Measurements from ENCODE around the gene CBFA2T3. TPM values are rescaled to one million over a fixed set of nuclear protein-coding genes. Genes with fewer than 3 reads are reported as not detected.

The CBFA2T3 gene
- total and polyA plus RNA-seq, 2 donors (not counting 1 experiment from before 2014, with no cell fraction given), result 40.8 to 58.3 TPM

GRCh38 chr16:88920618-88921590 lies 56.1 kb downstream of the CBFA2T3 start:
- intact Hi-C loops (cut with micrococcal nuclease), result loop anchor here (2.0 to 5.0 kb wide), 2 partner anchors 64 to 196 kb away; partner anchors contain the start of genes GALNS and TRAPPC2L
- H3K9me3 Mint-ChIP-seq (ENCODE audit: insufficient read depth), result no peaks in the 10 kb centered on the region
- H4K20me1 ChIP-seq (ENCODE audit: control insufficient read depth, insufficient read depth, low read length, poor library complexity, severe bottlenecking), result peaks cover 91% of the 10 kb centered on the region
- no peaks in the 10 kb centered on the region for H3K9me3 ChIP-seq (ENCODE audit: control extremely low read depth in 1 of 3, control insufficient read depth in 2 of 3, insufficient read depth in 1 of 3, low read length in 2 of 3)
- no peaks in the 10 kb centered on the region for H3K27me3 Mint-ChIP-seq
- H3K9ac ChIP-seq (ENCODE audit: low read length), result peak overlapping the region; percentile 52
- ATAC-seq (ENCODE audit: low read depth), result peak; percentile 53
- DNase-seq, result peak; percentile 81
- peaks cover 98% of the 10 kb centered on the region for H3K79me2 ChIP-seq (ENCODE audit: control insufficient read depth, insufficient read depth, low read length)
- ChIA-PET POLR2A (interaction anchor here (0.7 to 0.9 kb wide), 3 partner anchors 12 to 177 kb away, joined by 3 to 12 read pairs (median 4); no protein-coding TSS in a partner anchor), CTCF (no interaction called here)
- H3K4me1 ChIP-seq (ENCODE audit: control insufficient read depth in 2 of 2, insufficient read depth in 2 of 2, low read length in 2 of 2), result peaks cover 55 to 66% of the 10 kb centered on the region in 2 donors
- TF ChIP-seq CTCF (IDR thresholded peaks at IDR 0.05), result no peak
- TF ChIP-seq EZH2 (IDR thresholded peaks at IDR 0.05; ENCODE audit: borderline replicate concordance, insufficient read depth, low read depth, low read length, poor library complexity, severe bottlenecking), result no peak
- 13% methylated on average over 24 of the region's 28 CpGs for WGBS (ENCODE audit: insufficient coverage)
- H3K4me3 ChIP-seq (ENCODE audit: control extremely low read depth in 1 of 5, extremely low read depth in 1 of 5, insufficient read depth in 1 of 5, low read depth in 2 of 5, low read length in 4 of 5), result peak overlapping the region in 2 of 5 experiments; percentile 11 to 55
- H3K27ac ChIP-seq (ENCODE audit: low read length in 2 of 2), result peak overlapping the region; percentile 84 to 90
- peak overlapping the region; percentile 85 for H3K4me3 Mint-ChIP-seq
- no peak overlapping the region for H2AFZ ChIP-seq (ENCODE audit: insufficient read depth, low read depth, low read length, poor library complexity, severe bottlenecking)
- H3K27me3 ChIP-seq (replicated peaks in 1 of 4; ENCODE audit: control extremely low read depth in 1 of 4, control insufficient read depth in 3 of 4, insufficient read depth in 4 of 4, low read length in 3 of 4), result no peaks in the 10 kb centered on the region
- peak overlapping the region; percentile 94 for H3K27ac Mint-ChIP-seq
- H3K36me3 ChIP-seq (replicated peaks in 1 of 2; ENCODE audit: control extremely low read depth in 1 of 2, control insufficient read depth in 1 of 2, extremely low read depth in 1 of 2, insufficient read depth in 2 of 2, low read length in 1 of 2), result peaks cover 0 to 15% of the 10 kb centered on the region in 2 experiments
- peaks cover 62% of the 10 kb centered on the region for H3K4me1 Mint-ChIP-seq
- H3K4me2 ChIP-seq (replicated peaks; ENCODE audit: low read depth, low read length, poor library complexity, severe bottlenecking), result peak overlapping the region; percentile 78

All from B cell (primary cell).